Measurements from ENCODE around the gene FXR2.

GRCh38 chr17:7612294-7612640 is 2.4 kb downstream of the FXR2 start:
- TF ChIP-seq CTCF (conservative IDR thresholded peaks at IDR 0.05 in 1 of 2, IDR thresholded peaks at IDR 0.05 in 1 of 2; ENCODE audit: extremely low read depth in 1 of 2, insufficient read depth in 1 of 2, low read depth in 1 of 2, low read length in 2 of 2) (no peak), EZH2 (IDR thresholded peaks at IDR 0.05; ENCODE audit: borderline replicate concordance, low read length) (no peak)

Data from mammary epithelial cell (primary cell).